Measurements from ENCODE around the gene CCDC141. TPM values are rescaled to one million over a fixed set of nuclear protein-coding genes. Genes with fewer than 3 reads are reported as not detected.

CCDC141 gene
- total RNA-seq, 3 donors from 2014 or later, result 1.3 to 11.7 (median 2.2) TPM

GRCh38 chr2:179036353-179036905 lies 13.5 kb downstream of the CCDC141 start:
- no peak overlapping the region for H3K4me3 ChIP-seq
- no peak for TF ChIP-seq POLR2AphosphoS5 (IDR thresholded peaks at IDR 0.05)
- no peak for TF ChIP-seq POLR2A (IDR thresholded peaks at IDR 0.05)
- no peak for TF ChIP-seq CTCF (IDR thresholded peaks at IDR 0.05)
- intact Hi-C loops (cut with DNase I; ENCODE audit: low total_unique reads), result no loop called here

GRCh38 chr2:179031731-179032408 lies 18.1 kb downstream of the CCDC141 start:
- Histone ChIP-seq H3K4me3 (peak overlapping the region in 1 of 3 donors; percentile 17), H3K27me3 (no peaks in the 10 kb centered on the region), H3K9me3 (peaks cover 0 to 7% of the 10 kb centered on the region in 2 donors), H3K4me1 (no peaks in the 10 kb centered on the region), H3K36me3 (no peaks in the 10 kb centered on the region), H3K27ac (no peak overlapping the region)
- DNase-seq (ENCODE audit: low spot score in 2 of 2), result no peak
- intact Hi-C loops (cut with DNase I; ENCODE audit: low total_unique reads), result no loop called here
- no peak for TF ChIP-seq POLR2AphosphoS5 (IDR thresholded peaks at IDR 0.05)
- TF ChIP-seq CTCF (IDR thresholded peaks at IDR 0.05), result no peak

More at GRCh38 chr2:179036353-179036905, 13.5 kb downstream of the CCDC141 start:
- DNase-seq (ENCODE audit: low spot score in 2 of 2), result no peak
- H3K9me3 ChIP-seq, result no peaks in the 10 kb centered on the region
- H3K27ac ChIP-seq, result no peak overlapping the region
- no peaks in the 10 kb centered on the region for H3K36me3 ChIP-seq
- H3K27me3 ChIP-seq, result no peaks in the 10 kb centered on the region
- no peaks in the 10 kb centered on the region for H3K4me1 ChIP-seq

GRCh38 chr2:179024445-179024844 lies 25.5 kb downstream of the CCDC141 start:
- no peaks in the 10 kb centered on the region for H3K36me3 ChIP-seq
- no peak for TF ChIP-seq POLR2AphosphoS5 (IDR thresholded peaks at IDR 0.05)
- no peak for TF ChIP-seq CTCF (IDR thresholded peaks at IDR 0.05)
- TF ChIP-seq POLR2A (IDR thresholded peaks at IDR 0.05), result no peak

GRCh38 chr2:179022685-179023084 lies 27.3 kb downstream of the CCDC141 start:
- no peaks in the 10 kb centered on the region for H3K36me3 ChIP-seq
- H3K4me3 ChIP-seq, result no peak overlapping the region
- TF ChIP-seq CTCF (IDR thresholded peaks at IDR 0.05) (no peak), POLR2AphosphoS5 (IDR thresholded peaks at IDR 0.05) (no peak), POLR2A (IDR thresholded peaks at IDR 0.05) (no peak)
- intact Hi-C loops (cut with DNase I; ENCODE audit: low total_unique reads), result no loop called here
- no peaks in the 10 kb centered on the region for H3K4me1 ChIP-seq
- peaks cover 2 to 3% of the 10 kb centered on the region in 2 donors for H3K9me3 ChIP-seq
- no peak overlapping the region for H3K27ac ChIP-seq
- H3K27me3 ChIP-seq, result no peaks in the 10 kb centered on the region
- no peak for DNase-seq (ENCODE audit: low spot score in 2 of 2)

More at GRCh38 chr2:179024445-179024844, 25.5 kb downstream of the CCDC141 start:
- no peak overlapping the region for H3K4me3 ChIP-seq
- H3K27me3 ChIP-seq, result no peaks in the 10 kb centered on the region
- H3K4me1 ChIP-seq, result no peaks in the 10 kb centered on the region
- H3K9me3 ChIP-seq, result peaks cover 3 to 7% of the 10 kb centered on the region in 2 donors
- no peak overlapping the region for H3K27ac ChIP-seq
- intact Hi-C loops (cut with DNase I; ENCODE audit: low total_unique reads), result no loop called here
- DNase-seq (ENCODE audit: low spot score in 2 of 2), result no peak

GRCh38 chr2:179021258-179021657 lies 28.7 kb downstream of the CCDC141 start:
- H3K4me1 ChIP-seq, result no peaks in the 10 kb centered on the region
- TF ChIP-seq CTCF (IDR thresholded peaks at IDR 0.05) (no peak), POLR2AphosphoS5 (IDR thresholded peaks at IDR 0.05) (no peak), POLR2A (IDR thresholded peaks at IDR 0.05) (no peak)
- H3K27ac ChIP-seq, result no peak overlapping the region
- H3K4me3 ChIP-seq, result no peak overlapping the region
- intact Hi-C loops (cut with DNase I; ENCODE audit: low total_unique reads), result no loop called here
- no peaks in the 10 kb centered on the region for H3K36me3 ChIP-seq
- H3K27me3 ChIP-seq, result no peaks in the 10 kb centered on the region
- peaks cover 0 to 3% of the 10 kb centered on the region in 2 donors for H3K9me3 ChIP-seq
- no peak for DNase-seq (ENCODE audit: low spot score in 2 of 2)

Measured in breast epithelium (tissue), 4 donors.